Parathyroid adenoma (tissue), 2 donors: ENCODE results near the gene LGALS7B.

ENCODE experiments used
- H2AFZ ChIP-seq: fragments of 300-600 bp; sonication (generic); one replicate; pipeline ENCODE4 v1.7.0; 2017; ENCODE audit warnings: antibody characterized with exemption, mild to moderate bottlenecking
- H3K27ac ChIP-seq: fragments of 300-600 bp; sonication (generic); one replicate; pipeline ENCODE4 v1.7.0; 2017
- H3K27me3 ChIP-seq: fragments of 300-600 bp; sonication (generic); one replicate; pipeline ENCODE4 v1.7.0; 2017; ENCODE audit warnings: low read length; ENCODE audit not compliant: control insufficient read depth, insufficient read depth
- H3K36me3 ChIP-seq: fragments of 300-600 bp; sonication (generic); one replicate; pipeline ENCODE4 v1.7.0; 2017; ENCODE audit warnings: low read length; ENCODE audit not compliant: control insufficient read depth, insufficient read depth
- H3K4me1 ChIP-seq: fragments of 300-600 bp; sonication (generic); one replicate; pipeline ENCODE4 v1.7.0; 2017; ENCODE audit warnings: control low read depth
- H3K4me2 ChIP-seq: fragments of 300-600 bp; sonication (generic); one replicate; pipeline ENCODE4 v1.7.0; 2017; ENCODE audit warnings: low read length
- H3K4me3 ChIP-seq: fragments of 300-600 bp; sonication (generic); one replicate; pipeline ENCODE4 v1.7.0; 2017; ENCODE audit warnings: low read depth, low read length
- H3K79me2 ChIP-seq: fragments of 300-600 bp; sonication (generic); one replicate; pipeline ENCODE4 v1.7.0; 2017; ENCODE audit warnings: control low read depth
- H3K9ac ChIP-seq: fragments of 300-600 bp; sonication (generic); one replicate; pipeline ENCODE4 v1.7.0; 2017; ENCODE audit warnings: mild to moderate bottlenecking
- H3K9me3 ChIP-seq: fragments of 300-600 bp; sonication (generic); one replicate; pipeline ENCODE4 v1.7.0; 2017; ENCODE audit warnings: low read length; ENCODE audit not compliant: control insufficient read depth
- TF ChIP-seq, protein P1 (sequence below): fragments of 300-600 bp; sonication (generic); IDR thresholded peaks from one replicate; pipeline ENCODE4 v1.7.0; 2017; ENCODE audit warnings: antibody characterized with exemption, mild to moderate bottlenecking
- donor health status: primary hyperparathyroidism.

LGALS7B gene

DNA sequence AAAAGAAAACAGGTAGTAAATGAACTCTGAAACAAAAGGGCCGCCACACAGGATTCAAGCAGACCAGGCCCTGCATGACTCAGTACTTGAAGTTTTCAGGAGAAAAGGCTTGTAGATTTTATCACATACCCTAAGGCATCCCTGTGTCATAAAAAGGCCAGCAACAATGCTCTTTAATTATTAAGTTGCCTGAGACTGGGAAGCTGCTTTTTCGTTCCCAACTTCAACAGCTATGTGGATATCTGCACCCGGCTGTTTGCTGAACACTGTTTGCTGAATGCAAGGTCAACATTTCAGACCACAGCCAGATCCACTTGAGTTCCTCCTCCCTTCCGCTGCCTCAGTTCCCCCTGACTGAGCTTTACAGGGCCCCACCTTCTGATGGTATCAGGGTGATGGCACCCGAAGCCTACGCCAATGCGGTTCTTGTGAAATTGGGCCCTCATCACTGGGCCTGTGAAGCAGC is 48.7 kb downstream of the LGALS7B start:
- no peak overlapping the region for H3K4me3 ChIP-seq
- no peaks in the 10 kb centered on the region for H3K79me2 ChIP-seq
- H2AFZ ChIP-seq, result no peak overlapping the region
- no peak overlapping the region for H3K4me2 ChIP-seq
- H3K4me1 ChIP-seq, result peaks cover 9% of the 10 kb centered on the region
- TF ChIP-seq, protein P1, sequence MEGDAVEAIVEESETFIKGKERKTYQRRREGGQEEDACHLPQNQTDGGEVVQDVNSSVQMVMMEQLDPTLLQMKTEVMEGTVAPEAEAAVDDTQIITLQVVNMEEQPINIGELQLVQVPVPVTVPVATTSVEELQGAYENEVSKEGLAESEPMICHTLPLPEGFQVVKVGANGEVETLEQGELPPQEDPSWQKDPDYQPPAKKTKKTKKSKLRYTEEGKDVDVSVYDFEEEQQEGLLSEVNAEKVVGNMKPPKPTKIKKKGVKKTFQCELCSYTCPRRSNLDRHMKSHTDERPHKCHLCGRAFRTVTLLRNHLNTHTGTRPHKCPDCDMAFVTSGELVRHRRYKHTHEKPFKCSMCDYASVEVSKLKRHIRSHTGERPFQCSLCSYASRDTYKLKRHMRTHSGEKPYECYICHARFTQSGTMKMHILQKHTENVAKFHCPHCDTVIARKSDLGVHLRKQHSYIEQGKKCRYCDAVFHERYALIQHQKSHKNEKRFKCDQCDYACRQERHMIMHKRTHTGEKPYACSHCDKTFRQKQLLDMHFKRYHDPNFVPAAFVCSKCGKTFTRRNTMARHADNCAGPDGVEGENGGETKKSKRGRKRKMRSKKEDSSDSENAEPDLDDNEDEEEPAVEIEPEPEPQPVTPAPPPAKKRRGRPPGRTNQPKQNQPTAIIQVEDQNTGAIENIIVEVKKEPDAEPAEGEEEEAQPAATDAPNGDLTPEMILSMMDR, result no peak
- H3K27me3 ChIP-seq, result no peaks in the 10 kb centered on the region
- H3K9ac ChIP-seq, result no peak overlapping the region
- H3K36me3 ChIP-seq, result no peaks in the 10 kb centered on the region
- H3K27ac ChIP-seq, result peak overlapping the region; percentile 8
- H3K9me3 ChIP-seq, result no peaks in the 10 kb centered on the region

DNA sequence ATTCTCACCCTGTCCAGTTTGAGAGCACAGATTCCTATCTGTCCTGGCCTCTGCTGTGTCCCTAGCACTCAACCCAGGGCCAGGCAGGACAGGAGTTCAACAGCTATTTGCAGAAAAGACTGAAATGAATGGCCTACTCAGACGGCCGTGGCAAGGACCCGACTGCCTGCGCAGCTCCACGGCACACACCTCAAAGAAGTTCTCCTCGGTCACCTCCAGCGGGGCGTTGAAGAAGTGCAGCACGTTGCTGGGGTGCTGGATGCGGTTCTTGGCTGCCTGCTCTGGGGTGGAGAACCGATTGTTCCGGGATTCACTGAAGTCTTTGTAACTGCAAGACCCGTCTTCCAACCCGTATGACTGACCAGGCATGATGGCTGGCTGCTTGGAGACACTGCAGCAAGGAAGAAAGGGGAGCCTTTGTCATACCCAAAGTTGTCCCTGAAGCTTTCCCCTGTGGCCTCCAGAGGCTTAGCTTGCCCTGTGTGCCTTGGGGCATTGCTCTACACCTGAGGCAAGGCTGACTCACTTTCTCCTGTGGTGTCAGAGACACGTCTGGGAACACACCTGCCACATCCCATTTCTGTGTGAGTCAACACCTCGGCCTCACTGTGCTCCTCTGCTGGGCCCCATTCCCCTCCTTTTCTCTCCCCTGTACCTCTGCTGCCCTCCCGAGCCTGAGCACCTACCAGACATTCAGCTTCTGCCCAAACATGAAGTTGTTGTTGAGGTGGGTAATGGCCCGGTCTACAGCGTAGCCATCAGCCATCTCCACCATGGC is 49.4 kb downstream of the LGALS7B start:
- no peak overlapping the region for H3K4me3 ChIP-seq

DNA sequence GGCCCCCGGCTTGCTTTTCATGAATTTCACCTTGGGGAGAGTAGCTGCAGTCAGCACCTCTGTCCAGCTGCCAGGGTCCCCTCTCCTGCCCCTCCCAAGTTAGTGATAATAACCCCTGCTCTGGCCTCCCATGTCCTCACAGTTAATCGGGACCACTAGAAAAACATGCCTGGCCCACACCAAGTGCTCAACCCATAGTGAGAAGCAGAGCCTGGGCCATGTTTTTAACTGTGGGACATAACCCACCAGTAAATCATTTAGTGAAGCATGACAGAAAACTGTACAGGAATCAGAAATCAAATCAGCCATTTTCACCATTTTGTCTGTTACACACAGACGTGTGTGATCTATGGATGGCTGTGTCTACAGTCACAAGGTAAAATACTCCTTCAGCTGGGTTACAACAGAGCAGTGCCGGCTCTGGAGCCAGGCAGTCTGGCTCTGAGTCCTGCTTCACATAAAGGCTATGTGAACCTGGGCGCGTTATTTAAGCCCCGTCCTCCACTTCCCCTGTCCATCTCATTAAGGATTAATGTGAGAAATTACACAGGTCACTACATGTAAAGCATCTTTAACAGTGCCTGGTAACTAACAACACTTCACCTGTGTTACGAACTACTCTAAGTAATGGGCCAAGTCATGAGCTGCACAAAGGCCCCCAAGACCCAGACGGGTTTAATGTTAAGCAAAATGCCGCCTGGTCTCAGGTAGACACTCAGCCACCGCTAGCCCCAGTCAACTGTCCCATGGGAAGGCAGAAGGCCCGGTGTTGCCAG is 50.2 kb downstream of the LGALS7B start:
- no peaks in the 10 kb centered on the region for H3K36me3 ChIP-seq

More for the DNA sequence above, 49.4 kb downstream of the LGALS7B start:
- H3K9ac ChIP-seq, result no peak overlapping the region
- no peaks in the 10 kb centered on the region for H3K36me3 ChIP-seq
- peaks cover 4% of the 10 kb centered on the region for H3K79me2 ChIP-seq
- TF ChIP-seq, protein P1, result no peak
- no peak overlapping the region for H3K4me2 ChIP-seq
- H3K4me1 ChIP-seq, result peaks cover 9% of the 10 kb centered on the region
- no peaks in the 10 kb centered on the region for H3K9me3 ChIP-seq
- no peaks in the 10 kb centered on the region for H3K27me3 ChIP-seq
- no peak overlapping the region for H2AFZ ChIP-seq
- peak overlapping the region; percentile 8 for H3K27ac ChIP-seq

DNA sequence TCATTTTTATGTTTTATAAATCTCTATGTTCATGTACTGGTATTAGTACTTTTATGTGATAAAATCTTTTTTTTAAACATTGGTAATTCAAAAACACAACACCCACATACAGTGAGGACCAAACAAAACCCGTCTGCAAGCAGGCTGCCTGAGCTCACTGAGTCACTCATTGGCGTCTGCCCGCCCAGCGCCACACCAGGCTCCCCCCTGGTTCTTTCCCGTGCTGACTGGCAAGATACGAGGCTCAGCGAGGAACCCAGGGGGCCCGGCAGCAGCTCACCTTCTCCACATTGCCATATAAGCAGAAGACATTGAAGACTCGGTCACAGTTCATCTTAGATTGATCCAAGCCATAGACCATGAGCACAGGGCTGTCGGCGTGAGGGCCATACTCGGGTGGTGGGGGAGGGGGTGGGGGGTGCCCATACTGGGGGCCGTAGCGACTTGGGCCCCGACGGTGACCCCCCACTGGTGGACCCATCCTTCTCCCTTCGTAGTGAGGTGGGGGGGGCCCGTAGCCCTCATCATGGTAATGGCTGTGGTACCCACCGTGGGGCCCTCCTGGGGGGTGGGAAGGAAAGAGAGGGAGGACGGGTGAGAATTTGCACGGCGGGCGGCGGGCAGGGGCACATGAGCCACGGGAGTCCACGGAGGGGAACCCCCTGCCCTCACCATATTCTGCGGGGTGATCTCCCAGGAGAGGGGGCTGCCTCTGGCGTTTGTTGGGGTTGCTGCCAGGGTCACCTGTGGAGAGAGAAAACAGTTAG is 51.0 kb downstream of the LGALS7B start:
- H3K4me2 ChIP-seq, result no peak overlapping the region
- no peaks in the 10 kb centered on the region for H3K9me3 ChIP-seq
- H3K4me1 ChIP-seq, result peaks cover 9% of the 10 kb centered on the region
- H2AFZ ChIP-seq, result no peak overlapping the region
- H3K9ac ChIP-seq, result no peak overlapping the region
- H3K79me2 ChIP-seq, result peaks cover 17% of the 10 kb centered on the region
- H3K4me3 ChIP-seq, result no peak overlapping the region
- TF ChIP-seq, protein P1, result no peak
- H3K27ac ChIP-seq, result no peak overlapping the region
- H3K27me3 ChIP-seq, result no peaks in the 10 kb centered on the region
- no peaks in the 10 kb centered on the region for H3K36me3 ChIP-seq

More for the DNA sequence above, 50.2 kb downstream of the LGALS7B start:
- TF ChIP-seq, protein P1, result no peak
- no peak overlapping the region for H2AFZ ChIP-seq
- H3K9me3 ChIP-seq, result no peaks in the 10 kb centered on the region
- H3K4me2 ChIP-seq, result no peak overlapping the region
- peaks cover 9% of the 10 kb centered on the region for H3K4me1 ChIP-seq
- H3K9ac ChIP-seq, result no peak overlapping the region
- H3K4me3 ChIP-seq, result no peak overlapping the region
- no peaks in the 10 kb centered on the region for H3K27me3 ChIP-seq
- peaks cover 11% of the 10 kb centered on the region for H3K79me2 ChIP-seq
- no peak overlapping the region for H3K27ac ChIP-seq
